Measurements from ENCODE around the gene CLPTM1L. TPM values are rescaled to one million over a fixed set of nuclear protein-coding genes. Genes with fewer than 3 reads are reported as not detected.
"Not testable (repeated sequence)": the region's sequence is repeated elsewhere in the genome, so short reads cannot be mapped to it uniquely, and the experiment has no call there.

The CLPTM1L gene
- total RNA-seq, 4 donors from 2014 or later, result 149 to 215 (median 179) TPM

GRCh38 chr5:1285883-1286291, 59.0 kb downstream of the CLPTM1L start:
- no peaks in the 10 kb centered on the region for H3K27me3 ChIP-seq
- WGBS, 2 donors, result 93% methylated on average over 25 of the region's 25 CpGs
- TF ChIP-seq, protein P1, sequence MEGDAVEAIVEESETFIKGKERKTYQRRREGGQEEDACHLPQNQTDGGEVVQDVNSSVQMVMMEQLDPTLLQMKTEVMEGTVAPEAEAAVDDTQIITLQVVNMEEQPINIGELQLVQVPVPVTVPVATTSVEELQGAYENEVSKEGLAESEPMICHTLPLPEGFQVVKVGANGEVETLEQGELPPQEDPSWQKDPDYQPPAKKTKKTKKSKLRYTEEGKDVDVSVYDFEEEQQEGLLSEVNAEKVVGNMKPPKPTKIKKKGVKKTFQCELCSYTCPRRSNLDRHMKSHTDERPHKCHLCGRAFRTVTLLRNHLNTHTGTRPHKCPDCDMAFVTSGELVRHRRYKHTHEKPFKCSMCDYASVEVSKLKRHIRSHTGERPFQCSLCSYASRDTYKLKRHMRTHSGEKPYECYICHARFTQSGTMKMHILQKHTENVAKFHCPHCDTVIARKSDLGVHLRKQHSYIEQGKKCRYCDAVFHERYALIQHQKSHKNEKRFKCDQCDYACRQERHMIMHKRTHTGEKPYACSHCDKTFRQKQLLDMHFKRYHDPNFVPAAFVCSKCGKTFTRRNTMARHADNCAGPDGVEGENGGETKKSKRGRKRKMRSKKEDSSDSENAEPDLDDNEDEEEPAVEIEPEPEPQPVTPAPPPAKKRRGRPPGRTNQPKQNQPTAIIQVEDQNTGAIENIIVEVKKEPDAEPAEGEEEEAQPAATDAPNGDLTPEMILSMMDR (IDR thresholded peaks at IDR 0.05), result no peak
- no peak for TF ChIP-seq POLR2A (IDR thresholded peaks at IDR 0.05)
- no peaks in the 10 kb centered on the region for H3K4me1 ChIP-seq
- H3K4me3 ChIP-seq (replicated peaks in 1 of 3), result no peak overlapping the region
- intact Hi-C loops (cut with DNase I), result no loop called here
- H3K36me3 ChIP-seq, result no peaks in the 10 kb centered on the region
- H3K9me3 ChIP-seq, result no peaks in the 10 kb centered on the region
- no peak for DNase-seq
- no peak overlapping the region for H3K27ac ChIP-seq

GRCh38 chr5:1285141-1285540, 59.8 kb downstream of the CLPTM1L start:
- no peaks in the 10 kb centered on the region for H3K27me3 ChIP-seq
- no peaks in the 10 kb centered on the region for H3K36me3 ChIP-seq
- intact Hi-C loops (cut with DNase I), result no loop called here
- no peaks in the 10 kb centered on the region for H3K4me1 ChIP-seq
- no peak overlapping the region for H3K4me3 ChIP-seq (replicated peaks in 1 of 3)
- DNase-seq, result no peak
- WGBS, 2 donors, result 93 to 94% methylated on average over 12 of the region's 12 CpGs
- H3K27ac ChIP-seq, result no peak overlapping the region
- no peaks in the 10 kb centered on the region for H3K9me3 ChIP-seq
- TF ChIP-seq, protein P1 (IDR thresholded peaks at IDR 0.05), result no peak
- no peak for TF ChIP-seq POLR2A (IDR thresholded peaks at IDR 0.05)

GRCh38 chr5:1284336-1284970, 60.4 kb downstream of the CLPTM1L start:
- not testable (repeated sequence) for DNase-seq

GRCh38 chr5:1283729-1284041, 61.2 kb downstream of the CLPTM1L start:
- H3K27ac ChIP-seq; DNase-seq; intact Hi-C loops (cut with DNase I); H3K36me3 ChIP-seq; H3K27me3 ChIP-seq; H3K9me3 ChIP-seq; H3K4me3 ChIP-seq (replicated peaks in 1 of 3); H3K4me1 ChIP-seq: not testable (repeated sequence)
- WGBS, 2 donors, result 93 to 100% methylated on average over 3 to 6 of the region's 16 CpGs

More at GRCh38 chr5:1284336-1284970, 60.4 kb downstream of the CLPTM1L start:
- H3K36me3 ChIP-seq; H3K9me3 ChIP-seq; H3K27ac ChIP-seq; intact Hi-C loops (cut with DNase I); H3K4me1 ChIP-seq; H3K27me3 ChIP-seq; H3K4me3 ChIP-seq (replicated peaks in 1 of 3): not testable (repeated sequence)
- WGBS, 2 donors, result 79 to 93% methylated on average over 22 to 26 of the region's 27 CpGs

DNA sequence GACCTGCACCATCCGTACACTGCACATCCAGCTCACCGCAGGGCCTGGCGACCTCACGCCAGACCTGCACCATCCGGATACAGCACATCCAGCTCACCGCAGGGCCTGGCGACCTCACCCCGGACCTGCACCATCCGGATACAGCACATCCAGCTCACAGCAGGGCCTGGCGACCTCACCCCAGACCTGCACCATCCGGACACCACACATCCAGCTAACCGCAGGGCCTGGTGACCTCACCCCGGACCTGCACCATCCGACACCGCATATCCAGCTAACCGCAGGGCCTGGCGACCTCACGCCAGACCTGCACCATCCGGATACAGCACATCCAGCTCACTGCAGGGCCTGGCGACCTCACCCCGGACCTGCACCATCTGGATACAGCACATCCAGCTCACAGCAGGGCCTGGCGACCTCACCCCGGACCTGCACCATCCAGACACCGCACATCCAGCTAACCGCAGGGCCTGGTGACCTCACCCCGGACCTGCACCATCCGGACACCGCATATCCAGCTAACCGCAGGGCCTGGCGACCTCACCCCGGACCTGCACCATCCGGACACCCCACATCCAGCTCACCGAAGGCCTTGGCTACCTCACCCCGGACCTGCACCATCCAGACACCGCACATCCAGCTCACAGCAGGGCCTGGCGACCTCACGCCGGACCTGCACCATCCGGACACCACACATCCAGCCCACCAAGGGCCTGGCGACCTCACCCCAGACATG, 61.7 kb downstream of the CLPTM1L start:
- H3K4me3 ChIP-seq (replicated peaks in 1 of 3); H3K27me3 ChIP-seq; H3K9me3 ChIP-seq; DNase-seq; intact Hi-C loops (cut with DNase I); H3K4me1 ChIP-seq; H3K36me3 ChIP-seq; H3K27ac ChIP-seq: not testable (repeated sequence)
- WGBS, 2 donors, result 92 to 96% methylated on average over 31 to 34 of the region's 40 CpGs

- no peaks in the 10 kb centered on the region for H3K4me1 ChIP-seq
- intact Hi-C loops (cut with DNase I), result no loop called here
- no peaks in the 10 kb centered on the region for H3K9me3 ChIP-seq
- H3K4me3 ChIP-seq (replicated peaks in 1 of 3), result no peak overlapping the region
- H3K27me3 ChIP-seq, result no peaks in the 10 kb centered on the region
- peak; percentile 17 to 22 for DNase-seq
- no peak overlapping the region for H3K27ac ChIP-seq
- H3K36me3 ChIP-seq, result no peaks in the 10 kb centered on the region
- no peak for TF ChIP-seq POLR2A (IDR thresholded peaks at IDR 0.05)
- TF ChIP-seq, protein P1 (IDR thresholded peaks at IDR 0.05), result no peak
- WGBS, 2 donors, result 53 to 73% methylated on average over 19 to 30 of the region's 37 CpGs
These were observed 62.5 kb downstream of the CLPTM1L start for GRCh38 chr5:1282131-1282992.
